Activated effector memory CD4-positive, alpha-beta T cell treated with Interleukin-2 at 50 U/mL for 16 hours (primary cell): ENCODE results near the gene KRT38.
"Not testable (repeated sequence)": the region's sequence is repeated elsewhere in the genome, so short reads cannot be mapped to it uniquely, and the experiment has no call there.

ENCODE experiments used
- DNase-seq: peaks from one replicate; pipeline ENCODE4 v3.0.0-alpha.2; 2020

Gene KRT38

DNA sequence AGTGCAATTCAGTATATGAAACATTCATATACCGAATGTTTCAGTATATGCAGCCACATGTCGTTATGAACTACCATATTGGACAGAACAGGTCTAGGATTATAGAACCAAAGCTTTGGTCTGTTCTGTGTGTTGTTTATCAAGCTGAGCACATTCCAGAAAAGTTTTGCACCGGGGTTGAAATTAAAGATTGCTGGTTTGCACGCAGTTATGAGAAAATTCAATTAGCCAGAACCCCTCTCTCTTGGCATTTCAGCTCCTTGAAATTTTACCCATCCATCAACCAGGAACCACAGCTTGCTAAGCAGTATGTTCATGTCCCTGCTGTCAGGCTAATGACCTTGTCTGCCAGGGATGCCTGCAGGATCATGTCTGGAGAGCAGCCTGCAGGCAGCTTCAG is 16.9 kb upstream of the KRT38 start:
- no peak for DNase-seq

DNA sequence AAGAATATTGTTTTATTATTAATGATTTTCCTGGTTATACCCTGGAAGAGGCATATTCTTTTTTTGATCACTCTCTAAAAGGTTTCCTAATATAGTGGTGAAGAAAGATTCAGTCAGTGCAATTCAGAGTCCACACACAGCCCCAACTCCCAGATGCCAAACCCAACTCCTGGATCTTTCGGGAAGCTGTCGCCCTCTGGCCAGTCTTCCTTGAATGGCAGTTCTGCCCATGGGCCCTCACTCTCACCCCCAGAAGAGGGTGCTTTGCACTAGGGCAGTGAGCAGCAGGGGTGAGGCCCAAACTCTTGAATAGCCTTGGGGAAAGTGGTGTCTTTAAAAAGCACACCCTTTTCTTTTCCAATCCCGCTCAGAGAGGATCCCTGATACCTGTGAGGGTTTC is 15.4 kb upstream of the KRT38 start:
- DNase-seq, result no peak

GRCh38 chr17:41455236-41455635 is 14.5 kb upstream of the KRT38 start:
- no peak for DNase-seq

- no peak for DNase-seq
Measured at GRCh38 chr17:41453066-41453465, 12.3 kb upstream of the KRT38 start.

DNA sequence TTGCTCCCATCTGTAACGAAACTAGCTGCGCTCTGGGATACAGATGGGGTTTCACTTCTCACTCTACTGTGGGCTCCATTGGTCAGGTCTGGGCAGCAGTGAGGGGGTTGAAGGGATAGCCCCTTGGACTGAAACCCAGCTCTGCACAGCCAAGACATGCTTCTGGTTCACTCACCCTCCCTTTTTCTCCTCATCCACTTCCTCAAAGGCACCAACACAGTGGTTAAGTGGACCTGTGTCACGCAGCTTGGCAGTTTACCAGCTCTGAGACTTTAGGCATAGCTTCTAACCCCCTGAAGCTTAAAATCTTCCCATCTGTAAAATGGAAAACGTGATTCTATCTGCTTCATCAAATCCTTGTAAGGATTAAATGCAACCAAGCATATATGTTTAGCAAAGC is 11.5 kb upstream of the KRT38 start:
- DNase-seq, result no peak

DNA sequence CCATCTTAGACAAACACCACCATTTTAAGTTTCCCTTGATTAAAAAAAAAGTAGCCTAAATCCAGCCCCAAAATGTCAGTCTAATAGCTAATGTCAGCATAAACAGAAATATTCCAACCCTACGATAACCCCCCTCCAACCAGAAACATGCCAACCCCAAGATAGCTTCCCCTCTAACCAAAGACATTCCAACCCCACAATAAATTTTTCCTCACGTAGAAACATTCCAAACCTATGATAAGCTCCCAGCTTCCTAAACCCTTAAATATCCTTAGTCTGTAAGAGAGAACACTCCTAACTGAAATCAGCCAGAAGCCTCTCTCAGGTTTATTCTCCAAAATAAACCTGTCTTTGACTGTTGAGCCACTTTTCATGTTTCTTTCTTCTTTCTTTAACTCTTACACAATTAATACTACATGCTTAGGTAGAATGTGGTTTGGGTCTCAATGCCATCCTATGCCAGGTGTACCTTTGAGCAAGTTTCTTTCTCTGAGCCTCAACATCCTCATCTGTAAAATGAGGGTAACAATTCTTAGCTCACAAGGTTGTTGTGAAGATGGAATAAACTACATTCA is 10.5 kb upstream of the KRT38 start:
- DNase-seq, result no peak

DNA sequence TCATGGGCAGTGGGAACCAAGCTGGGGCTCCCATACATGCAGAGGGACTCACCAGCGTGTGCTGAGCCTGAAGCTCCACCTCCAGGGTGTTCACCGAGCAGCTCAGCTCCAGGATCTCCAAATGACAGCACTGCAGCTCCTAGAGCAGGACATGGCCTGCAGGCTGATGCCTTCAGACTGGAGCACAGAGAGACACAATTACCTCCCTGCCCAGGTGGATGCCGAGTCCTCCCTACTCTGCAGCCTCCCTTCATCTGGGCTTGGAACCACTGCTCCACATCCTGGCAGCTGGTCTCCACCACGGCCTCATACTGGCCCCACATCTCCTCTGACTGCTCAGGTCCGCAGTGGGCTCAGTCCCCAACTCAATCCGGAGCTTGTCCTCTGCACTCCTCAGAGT is 8.2 kb upstream of the KRT38 start:
- no peak for DNase-seq

DNA sequence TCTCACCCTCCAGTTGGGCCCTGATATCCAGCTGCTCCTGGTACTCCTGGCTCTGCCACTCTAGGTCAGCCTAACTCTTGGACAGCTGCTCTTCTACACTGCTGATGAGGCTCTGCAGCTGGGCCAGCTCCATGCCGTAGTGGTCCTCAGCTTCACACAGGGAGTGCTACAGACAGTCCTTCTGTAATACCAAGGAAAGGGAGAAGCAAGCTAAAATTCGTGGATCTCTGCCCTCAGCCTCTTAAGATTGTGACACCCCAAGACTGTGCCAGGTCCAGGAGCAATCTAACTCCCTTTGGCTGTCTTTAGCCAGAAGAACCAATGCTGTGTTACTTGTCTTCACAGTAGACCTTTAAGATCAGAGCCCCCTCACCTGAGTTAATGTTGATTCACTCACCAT is 7.7 kb upstream of the KRT38 start:
- DNase-seq, result no peak

DNA sequence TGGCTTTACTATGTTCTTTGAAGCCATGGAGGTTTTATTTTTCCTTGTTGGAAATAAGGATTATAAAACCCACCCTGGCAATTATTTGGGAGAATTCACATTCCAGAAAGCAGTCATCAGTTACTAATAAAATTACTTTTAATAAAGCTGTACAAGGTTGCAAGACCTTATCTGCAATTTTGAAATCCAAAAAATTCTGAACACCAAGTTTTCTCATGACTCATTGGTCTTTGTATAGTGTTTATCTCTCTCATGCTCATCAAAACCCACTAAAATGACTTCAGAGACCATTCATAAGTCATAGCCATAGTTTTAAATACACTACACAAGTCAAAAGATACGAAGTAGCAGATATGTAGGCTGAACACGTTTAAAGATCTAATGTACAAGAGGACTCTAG is 6.0 kb upstream of the KRT38 start:
- DNase-seq, result no peak

- DNase-seq, result no peak
Measured at GRCh38 chr17:41444640-41445039, 3.9 kb upstream of the KRT38 start.

DNA sequence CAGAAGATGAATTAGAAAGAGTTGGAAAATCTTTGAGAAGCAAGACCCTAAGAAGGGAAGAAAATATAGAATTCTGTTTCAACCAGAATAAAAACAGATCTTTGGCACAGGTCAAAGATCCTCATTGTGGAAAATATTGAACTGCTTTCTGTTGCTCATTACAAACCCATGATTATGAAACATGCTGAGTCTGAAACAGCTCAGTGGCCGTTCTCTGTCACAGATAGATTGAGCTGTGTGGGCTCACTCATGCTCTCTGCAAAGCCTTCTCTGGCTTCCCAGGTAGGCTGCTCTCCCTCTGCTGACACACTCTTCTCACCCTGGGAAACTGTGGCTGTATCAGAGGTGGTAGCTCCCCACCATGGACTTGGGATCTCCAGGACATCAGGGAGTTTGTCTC is 3.4 kb upstream of the KRT38 start:
- no peak for DNase-seq

GRCh38 chr17:41442739-41443138 is 2.0 kb upstream of the KRT38 start:
- DNase-seq, result no peak

GRCh38 chr17:41439375-41439774 is 1.4 kb downstream of the KRT38 start:
- no peak for DNase-seq

GRCh38 chr17:41437769-41438168 is 3.0 kb downstream of the KRT38 start:
- no peak for DNase-seq

DNA sequence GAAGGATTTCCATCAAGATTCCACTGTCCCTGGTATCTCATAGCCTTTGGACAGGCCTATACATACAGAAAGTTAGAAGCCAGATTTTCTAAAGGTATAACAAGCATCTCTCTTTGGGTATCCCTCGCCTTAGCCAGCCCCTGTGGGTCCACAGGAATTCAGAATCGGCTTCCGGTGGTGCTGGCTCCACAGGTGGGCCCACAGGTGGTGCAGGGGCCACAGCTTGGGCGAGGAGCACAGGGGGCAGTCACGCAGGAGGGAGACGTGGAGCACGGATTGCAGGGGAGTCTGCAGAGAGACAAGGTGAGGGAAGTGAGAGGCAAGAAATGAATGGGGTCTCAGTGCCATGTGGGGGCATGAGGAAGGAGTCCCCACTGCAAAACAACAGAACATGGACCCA is 3.5 kb downstream of the KRT38 start:
- no peak for DNase-seq

- no peak for DNase-seq
Measured at GRCh38 chr17:41434415-41434814, 6.4 kb downstream of the KRT38 start.

DNA sequence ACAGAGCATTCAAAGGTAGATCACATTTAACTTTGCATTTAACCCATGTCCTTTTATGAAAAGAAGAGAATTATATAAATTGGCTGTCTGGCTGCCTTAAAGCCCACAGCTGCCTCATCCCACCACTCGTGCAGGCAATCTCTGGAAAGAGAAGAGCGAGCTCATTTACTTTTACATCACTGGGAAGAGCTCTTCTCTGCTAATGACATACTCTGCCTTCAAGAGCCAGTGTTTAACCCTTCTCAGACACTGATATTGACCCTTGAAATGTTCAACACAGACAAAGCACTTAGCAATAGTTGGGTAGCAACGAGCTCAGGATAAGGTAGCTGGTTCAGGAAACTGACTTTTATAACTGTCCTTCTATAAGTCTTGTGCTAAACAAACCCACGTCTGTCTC is 6.8 kb downstream of the KRT38 start:
- DNase-seq, result no peak

GRCh38 chr17:41433586-41433985 is 7.2 kb downstream of the KRT38 start:
- no peak for DNase-seq

DNA sequence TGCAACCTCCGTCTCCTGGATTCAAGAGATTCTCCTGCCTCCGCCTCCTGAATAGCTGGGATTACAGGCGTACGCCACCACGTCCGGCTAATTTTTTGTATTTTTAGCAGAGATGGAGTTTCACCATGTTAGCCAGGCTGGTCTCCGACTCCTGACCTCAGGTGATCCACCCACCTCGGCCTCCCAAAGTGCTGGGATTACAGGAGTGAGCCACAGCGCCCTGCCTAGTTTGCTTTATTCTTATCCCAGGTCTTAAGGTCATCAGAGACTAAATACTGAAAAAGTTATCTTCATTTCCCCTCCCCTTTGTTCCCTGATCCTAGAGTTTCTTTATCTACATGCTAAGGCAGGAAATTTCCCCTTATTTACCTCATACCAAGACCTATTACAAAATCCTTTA is 10.4 kb downstream of the KRT38 start:
- DNase-seq, result not testable (repeated sequence)

- no peak for DNase-seq
Measured at GRCh38 chr17:41429667-41430066, 11.1 kb downstream of the KRT38 start.

GRCh38 chr17:41428591-41429291 is 12.0 kb downstream of the KRT38 start:
- no peak for DNase-seq

- DNase-seq, result no peak
Measured at GRCh38 chr17:41424111-41424635, 16.6 kb downstream of the KRT38 start, which contains the start of gene KRT37. Gene KRT37 (minus strand): TSS chr17:41424585. CDS start chr17:41424523, 62 bp downstream.

GRCh38 chr17:41422586-41422985 is 18.2 kb downstream of the KRT38 start:
- not testable (repeated sequence) for DNase-seq

DNA sequence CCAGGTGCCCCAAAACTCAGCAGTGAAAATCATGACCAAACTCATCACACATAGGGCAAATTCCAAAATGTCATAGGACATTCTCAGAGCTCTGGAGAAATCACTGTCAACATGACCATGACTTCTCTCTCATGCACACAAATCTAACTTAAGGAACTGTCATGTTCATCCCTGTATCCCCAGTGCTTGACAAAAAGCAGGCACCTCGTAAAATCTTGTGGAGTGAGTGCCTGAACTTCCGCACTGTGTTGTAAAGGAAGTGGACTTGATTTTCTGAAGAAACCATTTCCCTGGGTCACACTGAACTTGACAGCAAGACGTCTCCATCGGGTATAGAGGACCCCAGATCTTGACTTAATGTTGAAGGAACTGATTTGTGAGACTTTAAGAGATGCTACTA is 19.2 kb downstream of the KRT38 start:
- no peak for DNase-seq

GRCh38 chr17:41421116-41421515 is 19.7 kb downstream of the KRT38 start:
- no peak for DNase-seq
